ENCODE results near the gene RDM1. TPM values are rescaled to one million over a fixed set of nuclear protein-coding genes. Genes with fewer than 3 reads are reported as not detected.
"Not testable (repeated sequence)": the region's sequence is repeated elsewhere in the genome, so short reads cannot be mapped to it uniquely, and the experiment has no call there.

The RDM1 gene
- total RNA-seq, 1 donor from 2014 or later = 2.9 TPM

GRCh38 chr17:35900708-35901480 is 29.7 kb downstream of the RDM1 start:
- Mint-ChIP-seq H3K4me3 (peak overlapping the region; percentile 23), H3K4me1 (peaks cover 42% of the 10 kb centered on the region), H3K36me3 (ENCODE audit: low read depth) (no peaks in the 10 kb centered on the region), H3K9me3 (no peaks in the 10 kb centered on the region), H3K27ac (no peak overlapping the region), H3K27me3 (no peaks in the 10 kb centered on the region)
- intact Hi-C loops (cut with micrococcal nuclease) = no loop called here
- no peak for DNase-seq

GRCh38 chr17:35900280-35900679 is 30.3 kb downstream of the RDM1 start:
- no peaks in the 10 kb centered on the region for H3K9me3 Mint-ChIP-seq
- DNase-seq = no peak
- no peaks in the 10 kb centered on the region for H3K27me3 Mint-ChIP-seq
- peak overlapping the region; percentile 23 for H3K4me3 Mint-ChIP-seq
- peak overlapping the region; percentile 58 for H3K27ac Mint-ChIP-seq
- intact Hi-C loops (cut with micrococcal nuclease) = no loop called here
- no peaks in the 10 kb centered on the region for H3K36me3 Mint-ChIP-seq (ENCODE audit: low read depth)
- H3K4me1 Mint-ChIP-seq = peaks cover 48% of the 10 kb centered on the region

- Mint-ChIP-seq H3K27ac (peak overlapping the region; percentile 71), H3K36me3 (ENCODE audit: low read depth) (peaks cover 2% of the 10 kb centered on the region), H3K9me3 (no peaks in the 10 kb centered on the region), H3K27me3 (no peaks in the 10 kb centered on the region), H3K4me1 (peaks cover 50% of the 10 kb centered on the region), H3K4me3 (peak overlapping the region; percentile 27)
- intact Hi-C loops (cut with micrococcal nuclease) = loop anchor here (1.0 to 10.0 kb wide), 2 partner anchors 9 to 176 kb away; no protein-coding TSS in a partner anchor
- peak; percentile 69 for DNase-seq
These were observed 32.1 kb downstream of the RDM1 start for GRCh38 chr17:35898283-35899070.

- Mint-ChIP-seq H3K4me1 (peaks cover 54% of the 10 kb centered on the region), H3K27ac (peak overlapping the region; percentile 69)
These were observed 32.8 kb downstream of the RDM1 start for GRCh38 chr17:35897772-35898171.

GRCh38 chr17:35895636-35896587 is 34.7 kb downstream of the RDM1 start:
- H3K4me1 Mint-ChIP-seq = peaks cover 66% of the 10 kb centered on the region
- H3K9me3 Mint-ChIP-seq = peaks cover 4% of the 10 kb centered on the region
- intact Hi-C loops (cut with micrococcal nuclease) = loop anchor here (1.0 to 10.0 kb wide), 2 partner anchors 16 to 179 kb away; partner anchors contain the start of gene CCL5
- peak overlapping the region; percentile 54 for H3K4me3 Mint-ChIP-seq
- DNase-seq = peak; percentile 79
- H3K36me3 Mint-ChIP-seq (ENCODE audit: low read depth) = peaks cover 2% of the 10 kb centered on the region
- H3K27ac Mint-ChIP-seq = peak overlapping the region; percentile 94
- H3K27me3 Mint-ChIP-seq = no peaks in the 10 kb centered on the region

More at GRCh38 chr17:35897772-35898171, 32.8 kb downstream of the RDM1 start:
- DNase-seq; H3K27me3 Mint-ChIP-seq; H3K9me3 Mint-ChIP-seq; H3K36me3 Mint-ChIP-seq (ENCODE audit: low read depth): not testable (repeated sequence)
- H3K4me3 Mint-ChIP-seq = peak overlapping the region; percentile 18
- intact Hi-C loops (cut with micrococcal nuclease) = loop anchor here (1.0 to 10.0 kb wide), 2 partner anchors 8 to 177 kb away; no protein-coding TSS in a partner anchor

GRCh38 chr17:35894206-35894605 is 36.4 kb downstream of the RDM1 start:
- Mint-ChIP-seq H3K4me1 (peaks cover 68% of the 10 kb centered on the region), H3K27me3 (no peaks in the 10 kb centered on the region), H3K27ac (peak overlapping the region; percentile 21), H3K36me3 (ENCODE audit: low read depth) (peaks cover 2% of the 10 kb centered on the region), H3K4me3 (no peak overlapping the region), H3K9me3 (peaks cover 4% of the 10 kb centered on the region)
- no peak for DNase-seq
- intact Hi-C loops (cut with micrococcal nuclease) = loop anchor here (10.0 kb wide), 1 partner anchor 181 kb away; no protein-coding TSS in a partner anchor

- DNase-seq = no peak
- Mint-ChIP-seq H3K27ac (no peak overlapping the region), H3K4me1 (peaks cover 69% of the 10 kb centered on the region), H3K36me3 (ENCODE audit: low read depth) (peaks cover 3% of the 10 kb centered on the region), H3K27me3 (no peaks in the 10 kb centered on the region), H3K9me3 (peaks cover 4% of the 10 kb centered on the region), H3K4me3 (no peak overlapping the region)
- intact Hi-C loops (cut with micrococcal nuclease) = loop anchor here (2.0 to 10.0 kb wide), 2 partner anchors 37 to 181 kb away; partner anchors contain the start of gene RDM1
These were observed 36.8 kb downstream of the RDM1 start for GRCh38 chr17:35893751-35894150.

GRCh38 chr17:35892091-35893035 is 38.2 kb downstream of the RDM1 start:
- Mint-ChIP-seq H3K27me3 (no peaks in the 10 kb centered on the region), H3K4me3 (peak overlapping the region; percentile 29), H3K4me1 (peaks cover 63% of the 10 kb centered on the region), H3K27ac (peak overlapping the region; percentile 83), H3K36me3 (ENCODE audit: low read depth) (peaks cover 3% of the 10 kb centered on the region), H3K9me3 (peaks cover 4% of the 10 kb centered on the region)
- intact Hi-C loops (cut with micrococcal nuclease) = loop anchor here (2.0 to 10.0 kb wide), 2 partner anchors 38 to 182 kb away; partner anchors contain the start of gene RDM1
- peak; percentile 78 for DNase-seq

- Mint-ChIP-seq H3K4me3 (peak overlapping the region; percentile 18), H3K36me3 (ENCODE audit: low read depth) (peaks cover 3% of the 10 kb centered on the region), H3K9me3 (peaks cover 4% of the 10 kb centered on the region), H3K4me1 (peaks cover 59% of the 10 kb centered on the region), H3K27ac (peak overlapping the region; percentile 67), H3K27me3 (no peaks in the 10 kb centered on the region)
- intact Hi-C loops (cut with micrococcal nuclease) = loop anchor here (10.0 kb wide), 1 partner anchor 184 kb away; no protein-coding TSS in a partner anchor
- DNase-seq = no peak
These were observed 39.3 kb downstream of the RDM1 start for GRCh38 chr17:35891269-35891668.

GRCh38 chr17:35890774-35891155 is 39.8 kb downstream of the RDM1 start:
- peaks cover 4% of the 10 kb centered on the region for H3K9me3 Mint-ChIP-seq
- peaks cover 54% of the 10 kb centered on the region for H3K4me1 Mint-ChIP-seq
- H3K27me3 Mint-ChIP-seq = no peaks in the 10 kb centered on the region
- peak overlapping the region; percentile 18 for H3K4me3 Mint-ChIP-seq
- H3K36me3 Mint-ChIP-seq (ENCODE audit: low read depth) = peaks cover 3% of the 10 kb centered on the region
- intact Hi-C loops (cut with micrococcal nuclease) = loop anchor here (10.0 kb wide), 1 partner anchor 184 kb away; no protein-coding TSS in a partner anchor
- H3K27ac Mint-ChIP-seq = peak overlapping the region; percentile 67
- peak; percentile 90 for DNase-seq

GRCh38 chr17:35889818-35890773 is 40.5 kb downstream of the RDM1 start:
- DNase-seq = peak; percentile 69
- Mint-ChIP-seq H3K4me3 (peak overlapping the region; percentile 44), H3K9me3 (peaks cover 4% of the 10 kb centered on the region), H3K4me1 (peaks cover 47% of the 10 kb centered on the region), H3K27ac (peak overlapping the region; percentile 77), H3K27me3 (no peaks in the 10 kb centered on the region), H3K36me3 (ENCODE audit: low read depth) (peaks cover 3% of the 10 kb centered on the region)
- intact Hi-C loops (cut with micrococcal nuclease) = loop anchor here (1.0 to 10.0 kb wide), 3 partner anchors 8 to 185 kb away; partner anchors contain the start of gene CCL5

Measured in activated CD4-positive, alpha-beta T cell treated with anti-CD3 and anti-CD28 coated beads, Interleukin-2, amount 10 ng/mL, durations not matched to agents 24 days and 14 days (primary cell).